ENCODE data around the gene PLA2G2C.

The PLA2G2C gene

DNA sequence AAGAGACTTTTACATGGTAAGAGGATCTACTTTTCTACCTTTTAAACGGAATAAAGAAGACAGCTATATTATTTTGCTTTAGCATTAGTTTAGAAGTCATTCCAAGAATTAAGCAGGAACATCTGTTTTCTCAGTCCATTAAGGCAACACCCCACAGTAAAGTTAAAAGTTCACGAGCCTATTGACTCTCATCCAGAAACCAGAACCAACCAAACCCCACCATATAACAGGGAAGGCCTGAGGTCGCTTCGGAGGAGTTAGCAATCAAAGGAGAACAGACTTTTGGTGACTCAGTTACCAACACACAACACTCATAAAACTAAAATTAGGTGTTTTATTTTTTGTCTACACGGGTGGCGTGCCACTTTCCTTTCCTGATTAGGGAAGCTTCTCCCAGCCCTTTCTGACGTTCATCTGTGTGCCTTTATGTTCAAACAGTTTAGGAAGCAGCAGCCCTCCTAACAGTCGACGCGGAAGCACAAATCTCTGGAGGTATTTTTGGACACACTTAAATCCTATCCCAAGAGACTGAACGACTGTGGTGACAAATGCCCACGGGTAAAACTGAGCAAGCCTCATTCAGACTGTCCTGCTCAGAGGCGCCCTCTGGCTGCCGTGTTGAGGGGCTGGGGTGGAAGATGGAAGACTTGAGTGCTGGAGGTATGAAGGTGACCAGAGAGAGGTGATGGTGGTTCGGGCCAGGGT, 8.6 kb upstream of the PLA2G2C start:
- no peak overlapping the region for H2AFZ ChIP-seq (ENCODE audit: low read length)

DNA sequence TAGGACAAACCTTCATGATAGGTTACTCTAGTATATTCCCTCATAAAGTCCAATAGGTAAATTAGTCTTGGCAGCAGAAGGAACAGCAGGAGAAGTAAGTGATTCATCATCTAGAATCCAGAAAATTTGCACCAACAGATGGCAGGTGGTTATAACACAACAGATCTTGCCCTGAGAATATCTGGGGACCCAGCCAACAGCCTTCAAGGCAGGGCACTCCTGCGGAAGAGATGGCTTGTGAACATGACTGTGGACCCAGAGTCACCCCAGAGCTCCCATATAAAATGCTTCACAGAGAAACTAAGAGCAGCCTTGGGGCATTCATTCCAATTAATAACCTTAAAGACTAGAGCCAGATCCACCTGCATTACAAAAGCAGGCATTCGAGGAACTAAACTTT, 7.9 kb upstream of the PLA2G2C start:
- Histone ChIP-seq H3K9me3 (ENCODE audit: low read length) (no peaks in the 10 kb centered on the region), H3K36me3 (ENCODE audit: insufficient read depth, low read length) (no peaks in the 10 kb centered on the region), H3K9me2 (ENCODE audit: low read depth, low read length) (no peaks in the 10 kb centered on the region), H3K4me2 (ENCODE audit: low read length) (no peak overlapping the region), H2AFZ (ENCODE audit: low read length) (no peak overlapping the region), H3K4me1 (ENCODE audit: insufficient read depth, low read length, severe bottlenecking) (no peaks in the 10 kb centered on the region), H3K9ac (ENCODE audit: low read length) (no peak overlapping the region), H3K79me2 (ENCODE audit: insufficient read depth, low read length) (no peaks in the 10 kb centered on the region), H4K20me1 (ENCODE audit: insufficient read depth, low read length) (no peaks in the 10 kb centered on the region), H3K4me3 (ENCODE audit: low read depth, low read length, poor library complexity, severe bottlenecking) (no peak overlapping the region), H3K27me3 (ENCODE audit: insufficient read depth, low read length) (peaks cover 3% of the 10 kb centered on the region; the same call in 1 of the 2 replicates), H3F3A (ENCODE audit: insufficient read depth, low read length) (no peaks in the 10 kb centered on the region), H3K27ac (ENCODE audit: low read depth, low read length, poor library complexity, severe bottlenecking) (no peak overlapping the region)
- TF ChIP-seq, protein P1, sequence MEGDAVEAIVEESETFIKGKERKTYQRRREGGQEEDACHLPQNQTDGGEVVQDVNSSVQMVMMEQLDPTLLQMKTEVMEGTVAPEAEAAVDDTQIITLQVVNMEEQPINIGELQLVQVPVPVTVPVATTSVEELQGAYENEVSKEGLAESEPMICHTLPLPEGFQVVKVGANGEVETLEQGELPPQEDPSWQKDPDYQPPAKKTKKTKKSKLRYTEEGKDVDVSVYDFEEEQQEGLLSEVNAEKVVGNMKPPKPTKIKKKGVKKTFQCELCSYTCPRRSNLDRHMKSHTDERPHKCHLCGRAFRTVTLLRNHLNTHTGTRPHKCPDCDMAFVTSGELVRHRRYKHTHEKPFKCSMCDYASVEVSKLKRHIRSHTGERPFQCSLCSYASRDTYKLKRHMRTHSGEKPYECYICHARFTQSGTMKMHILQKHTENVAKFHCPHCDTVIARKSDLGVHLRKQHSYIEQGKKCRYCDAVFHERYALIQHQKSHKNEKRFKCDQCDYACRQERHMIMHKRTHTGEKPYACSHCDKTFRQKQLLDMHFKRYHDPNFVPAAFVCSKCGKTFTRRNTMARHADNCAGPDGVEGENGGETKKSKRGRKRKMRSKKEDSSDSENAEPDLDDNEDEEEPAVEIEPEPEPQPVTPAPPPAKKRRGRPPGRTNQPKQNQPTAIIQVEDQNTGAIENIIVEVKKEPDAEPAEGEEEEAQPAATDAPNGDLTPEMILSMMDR (IDR thresholded peaks at IDR 0.05; ENCODE audit: low read length), result no peak
- TF ChIP-seq EZH2 (IDR thresholded peaks at IDR 0.05; ENCODE audit: borderline replicate concordance, low read length), result no peak

More for the DNA sequence above, 8.6 kb upstream of the PLA2G2C start:
- H3K27ac ChIP-seq (ENCODE audit: low read depth, low read length, poor library complexity, severe bottlenecking), result no peak overlapping the region
- no peak overlapping the region for H3K4me2 ChIP-seq (ENCODE audit: low read length)
- no peak overlapping the region for H3K9ac ChIP-seq (ENCODE audit: low read length)
- no peaks in the 10 kb centered on the region for H3K4me1 ChIP-seq (ENCODE audit: insufficient read depth, low read length, severe bottlenecking)
- H3K27me3 ChIP-seq (ENCODE audit: insufficient read depth, low read length), result peaks cover 3% of the 10 kb centered on the region; the same call in 1 of the 2 replicates
- H3K9me2 ChIP-seq (ENCODE audit: low read depth, low read length), result no peaks in the 10 kb centered on the region
- no peaks in the 10 kb centered on the region for H4K20me1 ChIP-seq (ENCODE audit: insufficient read depth, low read length)
- H3K4me3 ChIP-seq (ENCODE audit: low read depth, low read length, poor library complexity, severe bottlenecking), result no peak overlapping the region
- TF ChIP-seq EZH2 (IDR thresholded peaks at IDR 0.05; ENCODE audit: borderline replicate concordance, low read length), result no peak
- TF ChIP-seq, protein P1 (IDR thresholded peaks at IDR 0.05; ENCODE audit: low read length), result peak; percentile 93
- H3F3A ChIP-seq (ENCODE audit: insufficient read depth, low read length), result no peaks in the 10 kb centered on the region
- H3K79me2 ChIP-seq (ENCODE audit: insufficient read depth, low read length), result no peaks in the 10 kb centered on the region
- no peaks in the 10 kb centered on the region for H3K36me3 ChIP-seq (ENCODE audit: insufficient read depth, low read length)
- H3K9me3 ChIP-seq (ENCODE audit: low read length), result no peaks in the 10 kb centered on the region

GRCh38 chr1:20192871-20193411, 6.6 kb upstream of the PLA2G2C start:
- no peak for TF ChIP-seq EZH2 (IDR thresholded peaks at IDR 0.05; ENCODE audit: borderline replicate concordance, low read length)
- TF ChIP-seq, protein P1 (IDR thresholded peaks at IDR 0.05; ENCODE audit: low read length), result no peak

More at GRCh38 chr1:20192871-20193411, 6.6 kb upstream of the PLA2G2C start:
- H4K20me1 ChIP-seq (ENCODE audit: insufficient read depth, low read length), result no peaks in the 10 kb centered on the region
- no peaks in the 10 kb centered on the region for H3K9me2 ChIP-seq (ENCODE audit: low read depth, low read length)
- H3K9ac ChIP-seq (ENCODE audit: low read length), result no peak overlapping the region
- H3K4me1 ChIP-seq (ENCODE audit: insufficient read depth, low read length, severe bottlenecking), result no peaks in the 10 kb centered on the region
- peaks cover 3% of the 10 kb centered on the region; the same call in 1 of the 2 replicates for H3K27me3 ChIP-seq (ENCODE audit: insufficient read depth, low read length)
- no peak overlapping the region for H2AFZ ChIP-seq (ENCODE audit: low read length)
- H3K9me3 ChIP-seq (ENCODE audit: low read length), result no peaks in the 10 kb centered on the region
- no peak overlapping the region for H3K4me3 ChIP-seq (ENCODE audit: low read depth, low read length, poor library complexity, severe bottlenecking)
- H3F3A ChIP-seq (ENCODE audit: insufficient read depth, low read length), result no peaks in the 10 kb centered on the region
- H3K79me2 ChIP-seq (ENCODE audit: insufficient read depth, low read length), result no peaks in the 10 kb centered on the region
- no peaks in the 10 kb centered on the region for H3K36me3 ChIP-seq (ENCODE audit: insufficient read depth, low read length)
- H3K4me2 ChIP-seq (ENCODE audit: low read length), result no peak overlapping the region
- H3K27ac ChIP-seq (ENCODE audit: low read depth, low read length, poor library complexity, severe bottlenecking), result no peak overlapping the region
